Medulla oblongata (tissue), 1 donor: ENCODE measurements around the gene STAT5B.
A peak's percentile ranks its signal among the peaks of the same experiment; 100 is the strongest.

ENCODE experiments used
- DNase-seq: peaks from one replicate; pipeline ENCODE4 v3.0.0-alpha.2; 2015; ENCODE audit errors: extremely low spot score

Gene STAT5B

DNA sequence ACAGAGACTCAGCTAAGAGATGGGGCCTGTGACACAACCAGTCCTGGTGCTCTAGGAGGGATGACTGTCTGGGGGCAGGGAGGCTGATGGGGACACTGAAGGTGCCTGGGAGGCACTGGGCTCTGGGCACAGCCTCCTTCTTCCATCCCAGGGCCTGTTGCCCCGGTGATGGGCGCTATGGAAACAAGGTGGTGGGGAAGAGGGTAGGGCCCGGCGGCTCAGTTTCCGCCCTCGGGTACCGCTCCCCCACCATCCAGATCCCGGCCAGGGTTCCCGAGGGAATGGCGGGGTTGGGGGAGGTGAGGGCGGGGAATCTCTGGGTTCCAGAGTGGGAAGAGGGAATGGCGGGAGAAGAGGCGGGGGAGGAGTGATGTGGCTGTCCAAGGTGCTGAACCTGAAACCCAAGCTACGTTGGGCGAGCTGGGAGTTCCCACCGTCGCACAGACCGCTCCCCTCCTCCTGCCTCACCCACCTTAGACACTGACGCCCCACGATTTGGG, 96.2 kb downstream of the STAT5B start:
- DNase-seq, result no peak

DNA sequence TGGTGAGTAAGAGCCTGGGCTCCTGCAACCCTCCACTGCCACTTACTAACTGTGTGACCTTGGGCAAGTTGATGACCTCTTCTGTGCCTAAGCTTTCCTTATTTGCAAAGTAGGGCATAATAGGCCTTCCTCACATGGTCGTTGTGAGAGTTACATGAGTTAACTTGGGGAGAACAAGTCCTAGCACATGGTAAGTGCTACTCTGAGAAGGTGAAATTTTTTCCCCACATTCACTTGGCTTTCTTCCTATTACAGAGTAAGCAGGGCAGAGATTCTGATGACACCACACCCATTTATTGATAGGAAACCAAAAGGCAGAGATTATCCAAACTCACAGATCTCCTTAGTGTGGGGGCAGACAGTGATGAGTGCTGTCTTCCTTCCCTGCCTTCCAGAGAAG, 96.9 kb downstream of the STAT5B start:
- DNase-seq, result no peak

DNA sequence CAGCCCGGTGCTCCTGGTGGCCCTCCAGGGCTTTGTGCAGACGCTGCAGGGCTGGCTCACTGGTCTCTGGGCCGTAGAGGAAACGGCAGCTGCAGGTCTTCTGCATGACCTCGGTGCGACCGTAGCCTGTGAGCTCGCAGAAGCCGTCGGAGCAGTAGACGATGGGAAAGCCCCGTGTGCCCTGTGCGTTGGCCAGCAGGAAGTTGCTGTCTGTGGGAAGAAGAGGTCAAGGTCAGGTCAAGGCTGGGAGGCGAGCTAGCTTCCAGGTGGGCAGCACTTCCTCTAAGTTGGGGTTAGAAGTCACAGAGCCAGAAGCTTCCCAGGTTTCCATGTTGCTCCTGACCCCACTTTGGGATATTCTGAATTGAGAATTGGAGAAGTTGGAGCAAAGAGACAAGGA, 97.4 kb downstream of the STAT5B start:
- no peak for DNase-seq

DNA sequence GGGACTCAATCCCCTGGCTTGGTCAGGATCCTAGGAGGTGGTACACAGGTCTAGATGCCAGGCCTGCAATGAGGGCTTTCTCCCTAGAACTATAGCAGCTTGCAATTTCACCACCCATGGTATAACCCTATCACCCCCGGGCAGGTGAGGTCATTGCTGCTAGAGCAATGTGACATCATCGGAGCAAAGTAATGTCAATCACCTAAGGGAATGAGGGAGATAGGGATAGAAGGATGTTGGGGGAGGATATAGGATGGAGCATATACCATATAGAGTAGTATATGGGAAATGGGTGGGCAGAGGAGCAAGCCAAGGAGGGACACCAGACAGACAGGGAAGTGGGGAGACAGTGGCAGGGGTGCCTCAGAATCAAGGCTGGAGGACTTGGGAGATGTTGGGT, 98.5 kb downstream of the STAT5B start:
- DNase-seq, result no peak

DNA sequence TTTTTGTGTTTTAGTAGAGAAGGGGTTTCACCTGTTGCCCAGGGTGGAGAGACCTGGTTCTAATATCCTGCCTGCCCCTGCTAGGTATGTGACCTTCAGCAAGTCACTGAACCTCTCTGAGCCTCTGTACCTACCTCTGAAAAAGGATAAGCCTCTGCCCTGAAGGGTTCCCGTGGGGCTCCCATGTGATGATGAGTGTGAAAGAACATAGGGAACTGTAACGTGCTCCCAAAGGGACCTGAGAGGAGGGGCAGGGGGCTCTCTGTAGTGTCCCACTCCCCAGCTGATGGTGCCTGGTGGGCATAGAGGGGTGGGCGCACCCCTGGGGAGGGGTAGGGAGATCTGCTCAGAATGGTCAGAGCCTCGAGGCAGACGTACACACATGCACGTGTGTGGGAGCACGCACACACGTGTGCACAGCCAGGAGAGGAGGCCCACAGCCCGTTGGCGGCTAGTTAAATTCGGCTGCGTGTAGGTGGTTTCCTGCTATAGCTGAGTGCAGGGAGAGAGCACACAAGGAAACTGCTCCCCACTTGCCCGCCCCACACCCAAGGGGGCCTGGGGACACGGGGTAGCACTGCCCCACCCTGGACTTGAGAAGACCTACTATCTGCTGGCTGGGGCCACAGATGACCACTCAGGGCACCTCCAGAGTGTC, 101.9 kb downstream of the STAT5B start:
- DNase-seq, result no peak

DNA sequence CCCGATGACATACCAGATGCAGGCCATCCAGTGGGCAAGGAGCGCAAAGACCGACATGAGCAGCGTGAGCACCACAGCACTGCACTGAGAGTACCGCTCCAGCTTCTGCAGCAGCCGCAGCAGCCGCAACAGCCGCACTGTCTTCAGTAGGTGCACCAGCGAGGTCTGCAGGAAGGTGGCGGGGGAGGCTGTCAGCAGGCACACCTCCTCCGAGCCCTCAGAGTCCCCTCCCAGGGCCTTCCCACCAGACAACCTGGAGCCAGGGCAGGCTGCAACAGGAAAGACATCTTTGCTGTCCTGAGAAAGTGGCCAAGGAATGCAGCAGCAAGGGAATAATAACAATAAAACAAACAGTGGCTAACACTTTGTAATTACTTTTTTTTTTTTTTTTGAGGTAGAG, 104.4 kb downstream of the STAT5B start:
- DNase-seq, result no peak

DNA sequence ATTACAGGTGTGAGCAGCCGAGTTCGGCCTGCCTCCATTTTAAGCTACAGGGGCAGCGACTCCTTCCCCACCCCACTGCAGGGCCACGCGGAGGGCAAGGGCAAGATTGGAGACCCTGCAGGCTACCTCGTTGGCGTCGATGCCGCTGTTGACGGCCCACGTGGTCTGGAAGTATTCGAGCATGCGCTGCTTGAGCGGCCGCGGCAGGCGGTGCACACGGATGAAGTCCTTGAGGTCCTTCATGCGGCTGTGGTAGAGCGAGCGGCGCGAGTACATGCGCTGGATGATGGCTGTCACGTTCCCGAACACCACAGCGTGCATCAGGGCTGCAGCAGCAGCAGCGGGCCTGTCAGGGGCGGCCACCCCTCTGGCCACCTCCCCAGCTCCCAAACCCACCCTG, 106.8 kb downstream of the STAT5B start:
- DNase-seq, result no peak

DNA sequence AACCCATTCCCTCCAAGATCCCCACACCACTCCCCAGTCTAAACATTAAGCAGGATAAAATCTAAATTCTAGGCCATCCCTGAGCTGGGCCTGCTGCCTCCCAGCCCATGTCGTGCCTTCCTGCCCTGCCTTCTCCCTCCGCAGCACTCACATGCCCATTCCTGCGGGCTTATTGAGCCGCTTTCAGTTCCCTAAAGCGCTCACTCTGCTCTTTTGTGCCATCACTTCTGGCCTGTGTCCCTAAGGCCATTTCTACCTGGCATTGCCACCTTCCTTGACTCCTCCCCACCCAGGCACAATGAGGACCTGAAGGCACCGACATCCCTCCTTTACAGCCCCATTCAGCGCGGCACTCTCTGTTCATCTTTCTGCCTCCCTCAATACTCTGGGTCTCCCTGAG, 108.4 kb downstream of the STAT5B start:
- DNase-seq, result peak; percentile 33

DNA sequence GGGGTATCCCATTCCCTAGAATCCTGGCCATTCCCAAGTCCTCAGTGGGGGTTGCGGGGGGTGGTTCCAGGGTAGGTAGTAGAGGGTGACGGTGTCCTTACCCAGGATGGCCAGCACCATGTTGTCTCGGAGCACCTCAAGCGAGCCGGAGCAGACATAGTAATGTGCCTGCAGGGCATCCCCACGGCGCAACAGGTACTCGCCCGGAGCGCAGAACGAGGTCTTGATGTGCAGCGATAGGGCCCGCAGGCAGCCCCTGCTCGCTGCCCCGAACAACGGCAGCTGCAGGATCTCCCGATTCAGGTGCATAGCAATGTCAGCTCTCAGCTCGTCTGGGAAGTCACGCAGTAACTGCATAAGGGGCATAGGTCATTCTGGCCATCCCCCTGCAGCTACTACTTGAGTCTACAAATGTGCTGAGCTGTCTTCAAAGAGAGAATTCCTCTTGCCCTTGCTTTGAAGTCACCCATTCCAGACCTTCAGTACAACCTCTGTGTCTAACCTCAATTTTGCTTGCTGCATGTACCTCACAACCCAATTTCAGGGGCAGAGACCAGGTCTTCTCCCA, 109.9 kb downstream of the STAT5B start:
- no peak for DNase-seq

DNA sequence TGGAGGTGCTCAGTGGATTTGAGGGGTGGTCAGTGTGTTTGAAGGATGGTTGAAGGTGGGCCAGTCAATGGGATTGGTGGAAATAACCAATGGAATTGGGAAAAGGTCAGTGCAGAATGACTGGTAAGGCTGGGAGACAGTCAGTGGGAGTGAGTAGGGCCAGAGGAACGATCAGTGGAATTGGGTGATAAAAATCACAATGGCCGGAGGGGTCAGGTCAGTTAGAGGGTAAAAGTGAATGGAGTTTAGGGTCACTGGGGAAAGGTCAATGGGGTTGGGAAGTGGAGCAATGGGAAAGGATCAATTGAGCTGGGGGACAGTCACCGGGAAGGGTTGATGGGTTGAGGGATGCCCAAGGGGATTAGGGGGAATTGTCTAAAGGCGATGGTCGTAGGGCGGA, 110.4 kb downstream of the STAT5B start:
- no peak for DNase-seq

DNA sequence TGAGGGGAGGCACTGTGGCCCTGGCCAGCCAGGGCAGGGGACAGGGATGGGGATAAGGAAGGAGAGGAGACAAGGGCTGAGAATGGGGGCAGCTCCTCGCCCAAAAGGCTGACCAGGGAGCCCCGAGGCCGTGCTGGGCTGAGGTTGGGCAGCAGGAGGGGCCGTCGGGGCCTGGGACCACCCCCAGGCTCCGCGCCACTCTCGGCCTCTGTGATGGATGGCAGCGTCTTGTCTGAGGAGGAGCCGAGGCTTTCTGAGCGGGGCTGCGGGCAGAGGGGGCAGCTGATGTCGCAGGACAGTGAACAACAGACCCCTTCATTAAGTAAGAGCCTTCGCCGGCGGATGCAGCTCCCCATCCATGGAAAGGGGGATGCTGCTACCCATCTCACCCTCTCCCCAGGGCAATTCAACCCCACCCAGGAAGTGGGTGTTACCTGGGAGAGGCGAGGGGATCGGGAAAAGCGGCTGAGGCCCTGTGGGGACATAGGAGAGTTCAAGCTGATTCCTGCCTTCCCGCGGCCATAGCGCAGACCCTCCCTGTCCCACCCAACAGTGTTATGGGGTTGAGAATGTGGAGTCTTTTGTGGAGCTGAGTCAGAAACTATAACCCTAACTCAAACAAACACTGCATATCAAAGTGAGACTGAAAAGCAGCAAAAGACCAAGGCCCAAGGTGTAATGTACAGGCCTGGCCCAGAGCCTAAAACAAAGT, 112.3 kb downstream of the STAT5B start:
- no peak for DNase-seq

DNA sequence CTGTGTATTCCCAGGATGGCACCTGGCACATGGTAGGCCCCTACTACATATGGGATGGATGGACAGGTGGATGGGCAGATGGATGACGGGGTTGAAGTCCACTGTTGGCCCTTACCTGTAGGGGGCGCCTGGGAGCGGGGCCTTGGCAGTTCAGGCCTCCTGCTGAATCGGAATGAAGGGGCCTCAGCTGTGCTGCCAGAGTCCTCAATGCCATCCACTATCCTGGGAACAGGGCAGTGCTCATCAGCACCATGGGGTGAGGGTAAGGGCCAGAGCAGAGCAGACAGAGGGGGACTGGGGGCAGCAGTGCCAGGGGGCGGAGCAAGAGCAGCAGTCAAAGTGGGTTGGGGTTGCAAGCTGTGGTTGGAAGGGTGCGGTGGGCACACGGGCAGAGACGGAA, 113.1 kb downstream of the STAT5B start:
- no peak for DNase-seq

DNA sequence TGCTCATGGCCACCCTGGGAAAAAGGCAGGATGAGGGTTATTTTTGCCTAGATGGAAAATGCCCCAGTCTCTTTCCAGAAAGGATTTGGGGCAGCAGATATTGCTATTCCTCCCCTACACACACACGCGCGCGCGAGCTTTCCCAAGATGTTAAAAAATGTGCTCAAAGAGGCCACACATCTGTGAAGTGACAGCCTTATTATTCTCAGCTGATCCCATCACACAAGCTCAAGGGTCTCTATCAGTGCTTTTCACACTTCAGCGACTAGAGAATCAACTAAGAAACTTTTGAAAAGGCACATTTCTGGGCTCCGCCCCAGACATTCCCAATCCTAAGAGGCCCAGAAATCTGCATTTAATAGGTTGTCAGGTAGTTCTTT, 115.7 kb downstream of the STAT5B start:
- DNase-seq, result no peak

DNA sequence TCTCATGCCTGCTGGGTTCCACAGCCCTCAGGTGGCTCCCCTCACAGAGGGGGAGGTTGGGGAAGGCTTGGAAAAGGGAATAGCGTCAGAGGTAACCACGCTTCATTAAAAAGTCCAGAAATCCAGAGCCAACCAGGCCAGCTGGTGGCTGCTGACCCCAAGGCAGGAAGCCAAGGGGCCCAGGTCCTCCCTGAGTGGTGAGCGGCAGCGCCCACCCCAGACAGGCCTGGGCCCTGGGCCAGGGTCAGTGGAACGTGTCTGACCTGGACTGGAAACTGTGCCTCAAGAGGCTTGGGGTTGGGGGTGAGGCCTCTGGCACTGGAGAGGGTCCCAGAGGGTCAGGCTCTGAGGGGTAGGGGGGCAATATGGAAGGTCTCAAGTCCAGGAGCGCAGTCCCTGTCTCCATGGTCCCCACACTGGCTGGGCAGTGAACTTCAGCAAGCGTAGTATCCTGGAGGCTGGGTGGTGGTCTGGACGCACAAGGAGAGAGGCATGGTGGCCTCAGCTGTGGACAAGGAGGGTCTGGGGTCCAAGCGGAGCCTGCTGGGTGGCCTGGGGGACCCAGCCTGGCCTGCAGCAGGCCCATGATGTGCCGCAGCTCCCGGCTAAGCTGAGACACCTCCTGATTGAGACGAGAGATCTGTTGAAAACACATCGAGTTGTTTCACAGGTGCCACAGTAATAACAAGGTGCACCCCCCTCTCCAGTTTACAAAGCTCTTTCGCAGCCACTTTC, 116.2 kb downstream of the STAT5B start:
- DNase-seq, result no peak

DNA sequence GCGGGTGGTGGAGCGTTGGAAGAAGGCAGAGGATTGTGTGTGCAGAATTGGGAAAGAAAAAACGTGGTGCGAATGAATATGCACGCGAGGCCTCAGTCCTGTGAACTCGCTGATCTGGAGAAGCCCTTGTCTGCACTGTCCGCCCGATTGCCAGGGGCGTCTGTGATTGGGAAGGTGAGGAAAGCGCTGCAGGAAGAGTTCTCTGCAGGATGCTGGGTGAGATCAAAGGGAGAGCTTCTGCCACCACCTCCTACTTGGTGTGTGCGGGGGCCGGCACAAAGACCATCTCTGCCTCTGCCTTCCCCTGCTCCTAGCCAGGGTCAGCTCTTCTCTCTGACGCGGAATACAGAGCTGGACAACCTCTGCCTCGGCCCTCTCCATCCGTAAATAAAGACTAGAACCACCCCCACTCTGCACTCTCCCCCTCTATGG, 120.6 kb downstream of the STAT5B start:
- no peak for DNase-seq

DNA sequence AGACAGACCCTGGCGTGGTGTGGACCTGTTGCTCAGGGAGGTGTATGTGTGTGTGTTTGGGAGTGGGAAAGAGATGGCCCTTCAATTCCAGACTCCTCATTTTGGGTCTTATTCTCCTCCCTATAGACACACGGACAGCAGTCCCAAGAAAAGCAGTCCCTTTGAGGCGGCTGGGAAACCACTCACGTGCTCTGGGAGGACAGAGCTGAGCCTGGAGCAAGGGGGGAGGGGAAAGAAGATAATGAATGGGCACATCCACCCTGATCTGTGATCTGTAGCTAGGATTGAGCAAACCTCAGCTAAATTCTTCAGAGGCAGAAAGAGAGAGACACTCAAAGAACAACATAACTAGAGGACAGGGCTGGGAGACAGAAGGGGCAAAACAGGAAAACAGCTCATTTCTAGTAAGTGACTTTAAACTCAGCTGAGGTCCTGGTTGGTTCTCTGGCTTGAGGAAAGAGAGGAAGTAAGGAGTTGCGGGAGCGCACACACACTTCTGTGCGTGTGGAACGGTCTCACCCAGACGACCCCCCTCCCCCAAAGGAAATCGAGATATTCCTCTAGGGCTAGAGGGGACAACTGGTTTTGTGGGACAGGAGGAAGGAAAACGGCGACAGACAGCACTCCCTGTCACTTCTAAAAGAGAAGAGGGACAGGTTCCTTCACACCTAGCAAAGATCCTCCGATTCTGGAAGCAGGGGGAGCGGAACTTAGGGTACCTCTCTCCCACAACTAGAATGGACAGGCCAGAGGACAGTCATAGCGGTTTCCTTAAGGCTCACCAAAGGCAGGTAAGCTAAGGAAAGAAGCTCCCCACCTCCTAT, 122.1 kb downstream of the STAT5B start:
- no peak for DNase-seq
